Mesendoderm (in vitro differentiated cells): Measurements from ENCODE around the gene CACNB1.

Source experiments
- DNase-seq: peaks from one replicate; pipeline ENCODE4 v3.0.0; 2013
- H2AK5ac ChIP-seq: 2 replicates; pipeline ENCODE4 v1.6.1; 2013; ENCODE audit warnings: low read length, inconsistent platforms
- H2BK120ac ChIP-seq: 2 replicates; pipeline ENCODE4 v1.6.1; 2013; ENCODE audit warnings: low read depth, mild to moderate bottlenecking, low read length, moderate library complexity, mixed read lengths
- H2BK15ac ChIP-seq: replicated peaks from 2 replicates; pipeline ENCODE4 v1.6.1; 2013; ENCODE audit warnings: low read depth, mild to moderate bottlenecking, moderate library complexity
- H2BK5ac ChIP-seq: 2 replicates; pipeline ENCODE4 v1.6.1; 2013; ENCODE audit warnings: low read length, inconsistent platforms
- H3K18ac ChIP-seq: 2 replicates; pipeline ENCODE4 v1.6.1; 2013; ENCODE audit warnings: mild to moderate bottlenecking, low read length, mixed read lengths
- H3K23ac ChIP-seq: one replicate; pipeline ENCODE4 v1.6.1; 2013; ENCODE audit warnings: low read length
- H3K27ac ChIP-seq: 2 replicates; pipeline ENCODE4 v1.5.1; 2013; ENCODE audit warnings: low read depth, mild to moderate bottlenecking, inconsistent platforms, low read length, moderate library complexity
- H3K27me3 ChIP-seq: 2 replicates; pipeline ENCODE4 v1.6.1; 2013; ENCODE audit warnings: low read length, control low read depth, mild to moderate bottlenecking, inconsistent platforms; ENCODE audit not compliant: insufficient read depth, poor library complexity
- H3K36me3 ChIP-seq: 2 replicates; pipeline ENCODE4 v1.6.1; 2013; ENCODE audit warnings: low read length, inconsistent platforms; ENCODE audit not compliant: control insufficient read depth, insufficient read depth
- H3K4ac ChIP-seq: one replicate; pipeline ENCODE4 v1.6.1; 2013; ENCODE audit warnings: low read depth, mild to moderate bottlenecking, low read length, moderate library complexity
- H3K4me1 ChIP-seq: 2 replicates; pipeline ENCODE4 v1.6.1; 2013; ENCODE audit warnings: low read depth, low read length, inconsistent platforms; ENCODE audit not compliant: control insufficient read depth
- H3K4me2 ChIP-seq: 2 replicates; pipeline ENCODE4 v1.6.1; 2013; ENCODE audit warnings: low read length
- H3K4me3 ChIP-seq: 2 replicates; pipeline ENCODE4 v1.5.1; 2013; ENCODE audit warnings: mild to moderate bottlenecking, low read length
- H3K56ac ChIP-seq: one replicate; pipeline ENCODE4 v1.6.1; 2013; ENCODE audit warnings: low read length
- H3K79me1 ChIP-seq: 2 replicates; pipeline ENCODE4 v1.6.1; 2013; ENCODE audit warnings: low read length, inconsistent platforms
- H3K79me2 ChIP-seq: 2 replicates; pipeline ENCODE4 v1.6.1; 2013; ENCODE audit warnings: mild to moderate bottlenecking, low read length; ENCODE audit not compliant: control insufficient read depth, insufficient read depth
- H3K9ac ChIP-seq: 2 replicates; pipeline ENCODE4 v1.6.1; 2013; ENCODE audit warnings: low read length, inconsistent platforms
- H4K5ac ChIP-seq: one replicate; pipeline ENCODE4 v1.6.1; 2013; ENCODE audit warnings: low read length
- H4K8ac ChIP-seq: one replicate; pipeline ENCODE4 v1.6.1; 2013; ENCODE audit warnings: low read depth, mild to moderate bottlenecking, control low read depth, low read length, moderate library complexity
- WGBS: extraction: QIAGEN DNeasy Blood & Tissue Kit; methylation state at CpG from one replicate; pipeline ENCODE4 v1.1.7; 2013; ENCODE audit warnings: low lambda C conversion rate, missing lambda C conversion rate; ENCODE audit not compliant: insufficient coverage; ENCODE audit errors: extremely low coverage; 5-methylcytosine and 5-hydroxymethylcytosine counted together

CACNB1 gene

DNA sequence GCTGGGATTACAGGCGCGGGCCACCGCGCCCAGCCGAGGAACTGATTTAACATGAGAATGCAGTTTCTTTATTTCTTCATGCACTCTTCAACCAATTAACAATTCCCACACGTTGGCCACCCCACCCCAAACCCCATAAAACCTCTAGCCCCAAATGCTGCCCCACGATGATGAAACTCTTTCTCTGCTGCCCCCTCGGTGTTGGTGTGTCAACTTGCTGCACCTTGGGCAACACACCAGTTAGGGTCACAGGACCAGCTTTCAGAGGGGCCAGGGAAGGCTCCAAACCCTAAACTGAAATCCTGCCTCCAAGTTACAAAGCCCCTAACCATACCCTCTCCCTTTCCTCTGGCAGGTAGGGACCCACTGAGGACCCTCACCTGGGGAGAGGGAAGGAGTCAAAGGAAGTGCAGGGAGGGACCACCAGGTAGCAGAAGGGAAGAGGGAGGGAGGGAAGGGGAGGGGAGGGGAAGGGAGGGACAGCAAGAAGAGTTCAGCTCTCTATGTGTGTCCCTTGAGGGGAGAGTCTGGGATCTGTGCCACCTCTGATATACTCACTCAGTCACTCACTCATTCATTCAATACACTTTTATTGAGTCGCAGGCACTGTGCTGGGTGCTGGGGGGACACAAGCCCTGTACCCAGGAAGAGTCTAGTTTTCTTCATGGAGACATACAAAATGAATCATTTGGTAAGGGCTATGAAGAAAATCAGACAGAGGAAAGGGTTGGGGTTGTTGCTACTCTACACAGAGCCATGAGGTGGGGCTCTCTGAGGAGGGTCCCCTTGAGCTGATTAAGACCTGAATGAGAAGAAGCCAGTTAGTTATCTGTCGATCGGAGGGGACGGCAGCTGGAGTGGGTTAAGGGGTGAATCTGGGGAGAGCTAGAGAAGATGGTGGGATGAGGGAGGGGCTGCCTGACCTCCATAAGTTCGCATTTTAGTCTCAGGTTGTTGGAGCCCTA is 50.0 kb downstream of the CACNB1 start:
- Histone ChIP-seq H3K4ac (no peak overlapping the region), H2BK15ac (no peak overlapping the region), H2BK5ac (no peak overlapping the region), H3K4me1 (peaks cover 2% of the 10 kb centered on the region), H4K8ac (no peak overlapping the region), H3K27ac (no peak overlapping the region), H3K23ac (no peak overlapping the region), H2AK5ac (no peak overlapping the region), H3K4me3 (no peak overlapping the region), H3K56ac (no peak overlapping the region), H3K9ac (no peak overlapping the region), H3K36me3 (no peaks in the 10 kb centered on the region), H3K18ac (no peak overlapping the region), H4K5ac (no peak overlapping the region), H3K79me1 (no peaks in the 10 kb centered on the region), H3K4me2 (no peak overlapping the region), H3K27me3 (peaks cover 6% of the 10 kb centered on the region), H2BK120ac (no peak overlapping the region), H3K79me2 (no peaks in the 10 kb centered on the region)
- no CpG with 5 or more reads among the region's 13 CpGs for WGBS
- DNase-seq = no peak

DNA sequence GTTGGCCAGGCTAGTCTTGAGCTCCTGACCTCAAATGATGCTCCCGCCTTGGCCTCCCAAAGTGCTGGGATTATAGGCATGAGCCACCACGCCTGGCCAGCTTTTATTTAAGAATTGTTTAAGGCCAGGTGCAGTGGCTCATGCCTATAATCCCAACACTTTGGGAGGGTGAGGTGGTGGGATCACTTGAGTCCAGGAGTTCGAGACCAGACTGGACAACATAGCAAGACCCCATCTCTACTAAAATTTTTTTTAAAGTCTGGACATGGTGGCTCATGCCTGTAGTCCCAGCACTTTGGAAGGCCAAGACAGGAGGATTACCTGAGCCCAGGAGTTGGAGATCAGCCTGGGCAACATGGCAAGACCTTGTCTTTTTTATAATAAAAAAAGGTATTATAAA is 51.2 kb downstream of the CACNB1 start:
- Histone ChIP-seq H2BK5ac (no peak overlapping the region), H3K9ac (no peak overlapping the region), H3K4me3 (no peak overlapping the region), H2AK5ac (no peak overlapping the region), H4K5ac (no peak overlapping the region), H2BK120ac (no peak overlapping the region), H3K79me1 (no peaks in the 10 kb centered on the region), H3K36me3 (no peaks in the 10 kb centered on the region), H3K56ac (no peak overlapping the region), H3K4me2 (no peak overlapping the region), H3K23ac (no peak overlapping the region), H3K27ac (no peak overlapping the region), H2BK15ac (no peak overlapping the region), H3K4ac (no peak overlapping the region), H3K18ac (no peak overlapping the region), H4K8ac (no peak overlapping the region), H3K4me1 (no peaks in the 10 kb centered on the region), H3K79me2 (no peaks in the 10 kb centered on the region), H3K27me3 (peaks cover 6% of the 10 kb centered on the region)
- no peak for DNase-seq
- WGBS = no CpG with 5 or more reads among the region's 3 CpGs

DNA sequence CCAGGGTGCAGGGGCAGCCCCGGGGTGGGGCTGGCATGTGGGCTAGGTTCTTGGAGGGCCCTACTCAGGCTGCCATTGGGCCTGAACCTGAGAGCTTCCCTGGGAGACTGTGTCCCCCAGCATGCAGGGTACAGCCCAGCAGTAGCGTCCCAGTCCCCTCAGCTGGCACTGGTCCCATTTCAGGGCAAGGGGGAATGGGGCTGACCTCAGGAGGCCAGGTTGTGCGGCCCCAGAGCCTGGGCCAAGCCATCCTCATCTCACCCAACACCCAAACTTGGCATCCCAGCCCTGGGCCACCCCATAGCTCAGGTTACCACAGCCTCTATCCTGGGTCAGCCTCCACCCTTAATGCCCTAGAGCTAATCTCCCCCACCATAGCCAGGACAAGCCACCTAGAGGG is 52.3 kb downstream of the CACNB1 start:
- Histone ChIP-seq H2BK15ac (no peak overlapping the region), H2BK5ac (no peak overlapping the region), H3K27me3 (no peaks in the 10 kb centered on the region), H2AK5ac (no peak overlapping the region), H3K4me2 (no peak overlapping the region), H3K4ac (no peak overlapping the region), H4K5ac (no peak overlapping the region), H3K18ac (no peak overlapping the region), H3K79me2 (no peaks in the 10 kb centered on the region), H3K27ac (no peak overlapping the region), H2BK120ac (no peak overlapping the region), H3K79me1 (no peaks in the 10 kb centered on the region), H3K56ac (no peak overlapping the region), H3K4me3 (no peak overlapping the region), H4K8ac (no peak overlapping the region), H3K9ac (no peak overlapping the region), H3K23ac (no peak overlapping the region), H3K36me3 (no peaks in the 10 kb centered on the region), H3K4me1 (no peaks in the 10 kb centered on the region)
- no CpG with 5 or more reads among the region's 3 CpGs for WGBS
- DNase-seq = no peak

- H3K4me3 ChIP-seq = no peak overlapping the region
- no peak overlapping the region for H3K18ac ChIP-seq
- no peak overlapping the region for H3K27ac ChIP-seq
- H3K9ac ChIP-seq = no peak overlapping the region
- no peak overlapping the region for H3K4ac ChIP-seq
- no peak overlapping the region for H2BK120ac ChIP-seq
- no peaks in the 10 kb centered on the region for H3K27me3 ChIP-seq
- DNase-seq = no peak
- WGBS = no CpG with 5 or more reads among the region's 9 CpGs
- H4K8ac ChIP-seq = no peak overlapping the region
- H3K23ac ChIP-seq = no peak overlapping the region
- H3K79me1 ChIP-seq = no peaks in the 10 kb centered on the region
- no peak overlapping the region for H2AK5ac ChIP-seq
- H2BK5ac ChIP-seq = no peak overlapping the region
- H3K56ac ChIP-seq = no peak overlapping the region
- no peak overlapping the region for H4K5ac ChIP-seq
- no peak overlapping the region for H3K4me2 ChIP-seq
- H2BK15ac ChIP-seq = no peak overlapping the region
- H3K79me2 ChIP-seq = no peaks in the 10 kb centered on the region
- H3K4me1 ChIP-seq = no peaks in the 10 kb centered on the region
- H3K36me3 ChIP-seq = no peaks in the 10 kb centered on the region
Observed at GRCh38 chr17:39144416-39144840, 53.0 kb downstream of the CACNB1 start.

- WGBS = no CpG with 5 or more reads among the region's 7 CpGs
- Histone ChIP-seq H2AK5ac (no peak overlapping the region), H3K18ac (no peak overlapping the region), H3K27me3 (no peaks in the 10 kb centered on the region), H3K56ac (no peak overlapping the region), H3K4me2 (no peak overlapping the region), H3K23ac (no peak overlapping the region), H2BK15ac (no peak overlapping the region), H3K27ac (no peak overlapping the region), H3K36me3 (no peaks in the 10 kb centered on the region), H3K4me1 (no peaks in the 10 kb centered on the region), H3K9ac (no peak overlapping the region), H3K79me1 (no peaks in the 10 kb centered on the region), H3K79me2 (no peaks in the 10 kb centered on the region), H4K8ac (no peak overlapping the region), H3K4ac (no peak overlapping the region), H3K4me3 (no peak overlapping the region), H2BK5ac (no peak overlapping the region), H2BK120ac (no peak overlapping the region), H4K5ac (no peak overlapping the region)
- DNase-seq = no peak
Observed at GRCh38 chr17:39143552-39144093, 53.8 kb downstream of the CACNB1 start.
